HepG2 (cell line): Measurements from ENCODE around the gene ADGRG6. TPM values are rescaled to one million over a fixed set of nuclear protein-coding genes. Genes with fewer than 3 reads are reported as not detected.

ENCODE experiments used
- IKZF1 ChIP-seq: fragments of 450-650 bp; IDR thresholded peaks from 2 replicates; pipeline ENCODE4 v1.7.1; 2016
- KLF15 ChIP-seq: sonication (generic); formaldehyde crosslinking; IDR thresholded peaks from 2 replicates; pipeline ENCODE4 v1.8.1; 2023; ENCODE audit warnings: borderline replicate concordance, mild to moderate bottlenecking, inconsistent platforms, missing genetic modification reagents, mixed read lengths
- NFYC ChIP-seq: IDR thresholded peaks from 2 replicates; pipeline ENCODE4 v1.6.1; 2016; ENCODE audit warnings: missing genetic modification reagents, missing compliant biosample characterization
- STAG1 ChIP-seq: sonication (generic); formaldehyde crosslinking; IDR thresholded peaks from 2 replicates; pipeline ENCODE4 v1.4.0; 2020; ENCODE audit warnings: missing genetic modification reagents
- TP53 ChIP-seq: sonication (generic); formaldehyde crosslinking; conservative IDR thresholded peaks from 2 replicates; pipeline ENCODE4 v1.4.0; 2020; ENCODE audit warnings: missing genetic modification reagents
- ZBTB49 ChIP-seq: sonication (generic); formaldehyde crosslinking; IDR thresholded peaks from 2 replicates; pipeline ENCODE4 v1.4.0; 2020; ENCODE audit warnings: missing genetic modification reagents, borderline replicate concordance
- ZEB1 ChIP-seq: IDR thresholded peaks from 2 replicates; pipeline ENCODE4 v1.6.1; 2012; ENCODE audit warnings: mild to moderate bottlenecking, low read depth, inconsistent platforms; ENCODE audit not compliant: insufficient replicate concordance
- ZFP82 ChIP-seq: sonication (generic); formaldehyde crosslinking; IDR thresholded peaks from 2 replicates; pipeline ENCODE4 v1.5.1; 2020; ENCODE audit warnings: mild to moderate bottlenecking, missing genetic modification reagents, borderline replicate concordance
- ZFP91 ChIP-seq: sonication (generic); formaldehyde crosslinking; IDR thresholded peaks from 2 replicates; pipeline ENCODE4 v1.9.0; 2022; ENCODE audit warnings: missing genetic modification reagents, mild to moderate bottlenecking, borderline replicate concordance
- ZNF34 ChIP-seq: sonication (generic); formaldehyde crosslinking; IDR thresholded peaks from 2 replicates; pipeline ENCODE4 v1.4.0; 2020; ENCODE audit warnings: mild to moderate bottlenecking, missing genetic modification reagents, borderline replicate concordance
- ZNF781 ChIP-seq: sonication (generic); formaldehyde crosslinking; IDR thresholded peaks from 2 replicates; pipeline ENCODE4 v1.5.1; 2020; ENCODE audit warnings: borderline replicate concordance, mild to moderate bottlenecking, missing genetic modification reagents; ENCODE audit errors: not compliant biosample characterization
- ZNF800 ChIP-seq: sonication (generic); formaldehyde crosslinking; IDR thresholded peaks from 2 replicates; pipeline ENCODE4 v1.4.0; 2020; ENCODE audit warnings: missing genetic modification reagents
- ZNF83 ChIP-seq: sonication (generic); formaldehyde crosslinking; IDR thresholded peaks from 2 replicates; pipeline ENCODE4 v1.4.0; 2020; ENCODE audit warnings: missing genetic modification reagents, mild to moderate bottlenecking, borderline replicate concordance
- polyA plus RNA-seq, 8 experiments: library from polyadenylated mRNA; depleted of rRNA in 3 of 8; stranded (reverse) in 7 of 8; unstranded in 1 of 8; fragments of >200 nt; fragmentation: Illumina TruSeq in 4 of 8; extraction: Trizol in 4 of 8; gene quantifications; 2 replicates each; pipeline versions ENCODE4 v1.2.1 to v1.2.3, GENCODE V29; 2011 to 2016; ENCODE audit warnings: low read depth in 4 of 8, missing spikeins in 1 of 8, mixed read lengths in 1 of 8; ENCODE audit not compliant: insufficient read depth in 1 of 8
- total RNA-seq, 5 experiments: library from RNA; depleted of rRNA; stranded (reverse); fragments of >200 nt; fragmentation: Illumina TruSeq; extraction: Trizol; gene quantifications; 2 replicates each; pipeline ENCODE4 v1.2.3, GENCODE V29; 2016; ENCODE audit warnings: low read depth in 1 of 5
- TF ChIP-seq, protein P1 (sequence below): sonication (generic); formaldehyde crosslinking; IDR thresholded peaks from 2 replicates; pipeline ENCODE4 v1.8.1; 2023; ENCODE audit warnings: mild to moderate bottlenecking, moderate library complexity, missing genetic modification reagents
- TF ChIP-seq, protein P2 (sequence below): sonication (generic); formaldehyde crosslinking; IDR thresholded peaks from 2 replicates; pipeline ENCODE4 v1.4.0; 2020; ENCODE audit warnings: missing genetic modification reagents
- TF ChIP-seq, protein P3 (sequence below): sonication (generic); formaldehyde crosslinking; IDR thresholded peaks from 2 replicates; pipeline ENCODE4 v1.9.0; 2021; ENCODE audit warnings: missing genetic modification reagents, mild to moderate bottlenecking, borderline replicate concordance

Gene ADGRG6
- total and polyA plus RNA-seq, 2 of the 13 experiments (the other 11 are each of a cell fraction or from before 2014, with no cell fraction given): 129 to 249 TPM

GRCh38 chr6:142301651-142302391 is at the start of gene ADGRG6 (continued):
- TF ChIP-seq ZFP82 (CRISPR knock-in tag) (peak; percentile 92), ZFP91 (CRISPR knock-in tag) (peak; percentile 97), ZEB1 (no peak), ZNF781 (no peak), KLF15 (CRISPR knock-in tag) (peak; percentile 74; the same call in 1 of the 2 replicates), NFYC (CRISPR knock-in tag) (no peak), ZBTB49 (CRISPR knock-in tag) (peak; percentile 82; the same call in 1 of the 2 replicates), ZNF800 (CRISPR knock-in tag) (peak; percentile 97), ZNF34 (CRISPR knock-in tag) (no peak; the same call in 1 of the 2 replicates), STAG1 (peak; percentile 73), ZNF83 (CRISPR knock-in tag) (peak; percentile 48; the same call in 1 of the 2 replicates), IKZF1 (no peak), TP53 (CRISPR knock-in tag) (peak; percentile 21; the same call in 1 of the 2 replicates)
- TF ChIP-seq, protein P1, sequence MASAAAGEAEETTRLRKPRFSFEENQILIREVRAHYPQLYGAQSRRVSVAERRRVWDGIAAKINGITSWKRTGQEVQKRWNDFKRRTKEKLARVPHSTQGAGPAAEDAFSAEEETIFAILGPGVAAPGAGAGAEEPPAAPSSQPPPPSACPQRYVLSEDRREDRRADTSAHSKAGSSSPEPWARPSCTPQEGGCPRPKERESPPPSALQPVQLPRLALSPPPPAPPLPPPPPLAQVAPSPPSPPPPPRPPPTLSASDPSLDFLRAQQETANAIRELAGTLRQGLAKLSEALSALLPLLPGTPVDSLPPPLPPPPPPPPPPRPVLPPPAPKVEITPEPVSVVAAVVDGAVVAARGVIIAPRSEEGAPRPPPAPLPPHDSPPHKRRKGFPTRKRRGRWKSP (CRISPR knock-in tag): peak; percentile 95
- TF ChIP-seq, protein P2, sequence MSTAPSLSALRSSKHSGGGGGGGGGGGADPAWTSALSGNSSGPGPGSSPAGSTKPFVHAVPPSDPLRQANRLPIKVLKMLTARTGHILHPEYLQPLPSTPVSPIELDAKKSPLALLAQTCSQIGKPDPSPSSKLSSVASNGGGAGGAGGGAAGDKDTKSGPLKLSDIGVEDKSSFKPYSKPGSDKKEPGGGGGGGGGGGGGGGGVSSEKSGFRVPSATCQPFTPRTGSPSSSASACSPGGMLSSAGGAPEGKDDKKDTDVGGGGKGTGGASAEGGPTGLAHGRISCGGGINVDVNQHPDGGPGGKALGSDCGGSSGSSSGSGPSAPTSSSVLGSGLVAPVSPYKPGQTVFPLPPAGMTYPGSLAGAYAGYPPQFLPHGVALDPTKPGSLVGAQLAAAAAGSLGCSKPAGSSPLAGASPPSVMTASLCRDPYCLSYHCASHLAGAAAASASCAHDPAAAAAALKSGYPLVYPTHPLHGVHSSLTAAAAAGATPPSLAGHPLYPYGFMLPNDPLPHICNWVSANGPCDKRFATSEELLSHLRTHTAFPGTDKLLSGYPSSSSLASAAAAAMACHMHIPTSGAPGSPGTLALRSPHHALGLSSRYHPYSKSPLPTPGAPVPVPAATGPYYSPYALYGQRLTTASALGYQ: peak; percentile 83; the same call in 1 of the 2 replicates
- TF ChIP-seq, protein P3, sequence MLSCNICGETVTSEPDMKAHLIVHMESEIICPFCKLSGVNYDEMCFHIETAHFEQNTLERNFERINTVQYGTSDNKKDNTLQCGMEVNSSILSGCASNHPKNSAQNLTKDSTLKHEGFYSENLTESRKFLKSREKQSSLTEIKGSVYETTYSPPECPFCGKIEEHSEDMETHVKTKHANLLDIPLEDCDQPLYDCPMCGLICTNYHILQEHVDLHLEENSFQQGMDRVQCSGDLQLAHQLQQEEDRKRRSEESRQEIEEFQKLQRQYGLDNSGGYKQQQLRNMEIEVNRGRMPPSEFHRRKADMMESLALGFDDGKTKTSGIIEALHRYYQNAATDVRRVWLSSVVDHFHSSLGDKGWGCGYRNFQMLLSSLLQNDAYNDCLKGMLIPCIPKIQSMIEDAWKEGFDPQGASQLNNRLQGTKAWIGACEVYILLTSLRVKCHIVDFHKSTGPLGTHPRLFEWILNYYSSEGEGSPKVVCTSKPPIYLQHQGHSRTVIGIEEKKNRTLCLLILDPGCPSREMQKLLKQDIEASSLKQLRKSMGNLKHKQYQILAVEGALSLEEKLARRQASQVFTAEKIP: no peak
